ENCODE results near the gene HCRT. TPM values are rescaled to one million over a fixed set of nuclear protein-coding genes. Genes with fewer than 3 reads are reported as not detected.
A peak's percentile ranks its signal among the peaks of the same experiment; 100 is the strongest.
"Not testable (repeated sequence)": the region's sequence is repeated elsewhere in the genome, so short reads cannot be mapped to it uniquely, and the experiment has no call there.

Gene HCRT
- total RNA-seq, 4 donors from 2014 or later = 1.0 TPM; not detected in 3

DNA sequence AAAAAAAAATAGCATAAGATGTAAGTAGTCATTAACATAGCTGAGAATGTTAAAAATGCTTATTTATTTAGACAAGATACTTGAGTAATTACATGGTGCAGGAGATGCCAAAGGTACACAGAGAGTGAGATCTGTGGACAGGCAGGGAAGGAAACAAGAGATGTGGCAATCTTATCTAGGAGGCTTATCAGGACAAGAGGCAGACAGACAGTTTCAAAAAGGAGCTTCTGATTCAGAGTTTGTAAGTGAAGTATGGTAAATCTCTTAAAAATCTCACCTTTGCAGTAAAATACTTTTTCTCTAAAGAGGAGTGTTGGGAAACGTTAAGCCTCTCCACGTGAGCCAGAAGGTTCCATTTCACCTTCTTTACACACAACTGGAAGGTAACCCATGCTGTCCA lies 28.9 kb upstream of the HCRT start:
- Histone ChIP-seq H3K27me3 (no peaks in the 10 kb centered on the region), H3K4me1 (no peaks in the 10 kb centered on the region), H3K36me3 (no peaks in the 10 kb centered on the region), H3K4me3 (no peak overlapping the region), H3K27ac (no peak overlapping the region), H3K9me3 (no peaks in the 10 kb centered on the region)
- DNase-seq = no peak
- TF ChIP-seq POLR2A (IDR thresholded peaks at IDR 0.05) (no peak), CTCF (IDR thresholded peaks at IDR 0.05) (no peak)
- intact Hi-C loops (cut with DNase I; ENCODE audit: low total_unique reads) = no loop called here

DNA sequence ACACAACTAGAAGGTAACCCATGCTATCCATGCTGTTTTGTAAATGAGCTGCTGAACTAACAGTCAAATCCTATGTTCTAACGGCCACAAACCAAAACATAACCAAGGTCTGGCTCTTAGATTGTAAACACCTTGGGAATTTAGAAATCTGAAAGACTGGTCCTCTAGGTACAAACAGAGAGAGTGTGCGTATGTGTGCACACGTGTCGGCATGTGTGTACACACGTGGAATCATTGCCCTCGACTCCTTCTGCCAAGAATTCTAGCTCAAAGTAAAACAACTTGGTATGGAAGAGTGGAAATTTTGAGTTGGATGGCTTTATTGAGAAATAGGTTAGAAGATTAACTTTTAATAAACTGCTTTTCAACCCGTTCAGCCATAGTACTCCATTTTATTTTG lies 27.1 kb upstream of the HCRT start:
- intact Hi-C loops (cut with DNase I; ENCODE audit: low total_unique reads) = no loop called here
- H3K27me3 ChIP-seq = no peaks in the 10 kb centered on the region
- peak overlapping the region in 1 of 2 donors; percentile 52 for H3K27ac ChIP-seq
- H3K4me1 ChIP-seq = no peaks in the 10 kb centered on the region
- DNase-seq = no peak
- no peaks in the 10 kb centered on the region for H3K9me3 ChIP-seq
- no peak overlapping the region for H3K4me3 ChIP-seq
- TF ChIP-seq POLR2A (IDR thresholded peaks at IDR 0.05) (no peak), CTCF (IDR thresholded peaks at IDR 0.05) (no peak)
- H3K36me3 ChIP-seq = no peaks in the 10 kb centered on the region

DNA sequence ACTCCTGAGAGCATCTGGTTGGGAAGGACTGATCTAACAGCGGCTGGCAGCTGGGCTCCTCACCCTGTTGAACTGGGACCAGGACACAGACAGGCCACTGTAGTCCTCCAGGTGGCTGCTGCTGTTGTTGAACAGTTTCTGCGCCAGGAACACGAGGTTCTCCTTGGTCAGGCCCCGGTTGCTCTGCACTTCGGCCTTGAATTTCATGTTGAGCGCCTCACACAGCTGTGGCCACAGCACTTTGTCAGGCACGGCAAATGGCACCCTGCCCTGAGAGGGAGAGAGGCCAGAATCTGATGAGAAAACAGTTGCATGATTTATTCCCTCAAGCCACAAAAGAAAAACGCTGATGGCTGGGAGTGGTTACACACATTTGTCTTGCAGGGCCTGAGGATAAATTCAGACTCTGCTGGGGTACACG lies 26.7 kb upstream of the HCRT start:
- H3K4me1 ChIP-seq; intact Hi-C loops (cut with DNase I; ENCODE audit: low total_unique reads); H3K9me3 ChIP-seq; H3K36me3 ChIP-seq; H3K4me3 ChIP-seq; H3K27me3 ChIP-seq: not testable (repeated sequence)
- peak; percentile 67 to 80 for DNase-seq
- peak overlapping the region in 1 of 2 donors; percentile 52 for H3K27ac ChIP-seq

GRCh38 chr17:42210046-42210445 lies 24.8 kb upstream of the HCRT start:
- Histone ChIP-seq H3K4me1 (no peaks in the 10 kb centered on the region), H3K27ac (no peak overlapping the region), H3K4me3 (no peak overlapping the region), H3K27me3 (no peaks in the 10 kb centered on the region), H3K36me3 (no peaks in the 10 kb centered on the region), H3K9me3 (no peaks in the 10 kb centered on the region)
- no peak for DNase-seq
- TF ChIP-seq POLR2A (IDR thresholded peaks at IDR 0.05) = no peak
- TF ChIP-seq CTCF (IDR thresholded peaks at IDR 0.05) = no peak
- intact Hi-C loops (cut with DNase I; ENCODE audit: low total_unique reads) = no loop called here

GRCh38 chr17:42206153-42206612 lies 20.9 kb upstream of the HCRT start:
- H3K4me3 ChIP-seq; H3K36me3 ChIP-seq; H3K9me3 ChIP-seq; H3K4me1 ChIP-seq; intact Hi-C loops (cut with DNase I; ENCODE audit: low total_unique reads); H3K27me3 ChIP-seq; DNase-seq; H3K27ac ChIP-seq: not testable (repeated sequence)

- no peaks in the 10 kb centered on the region for H3K9me3 ChIP-seq
- no peak for DNase-seq
- H3K4me3 ChIP-seq = no peak overlapping the region
- TF ChIP-seq CTCF (IDR thresholded peaks at IDR 0.05) = no peak
- TF ChIP-seq POLR2A (IDR thresholded peaks at IDR 0.05) = no peak
- H3K27me3 ChIP-seq = no peaks in the 10 kb centered on the region
- no peaks in the 10 kb centered on the region for H3K4me1 ChIP-seq
- H3K27ac ChIP-seq = no peak overlapping the region
- intact Hi-C loops (cut with DNase I; ENCODE audit: low total_unique reads) = no loop called here
- H3K36me3 ChIP-seq = no peaks in the 10 kb centered on the region
Measured at GRCh38 chr17:42203354-42203753, 18.1 kb upstream of the HCRT start.

All from uterus (tissue), 4 donors.